GM12872 (cell line): ENCODE measurements around the gene STIM1.

ENCODE experiments used
- TF ChIP-seq, protein P1 (sequence below): IDR thresholded peaks from 3 replicates; pipeline ENCODE4 v1.5.1; 2011; ENCODE audit warnings: low read depth, mild to moderate bottlenecking, low read length, moderate library complexity; ENCODE audit not compliant: insufficient read depth

STIM1 gene

DNA sequence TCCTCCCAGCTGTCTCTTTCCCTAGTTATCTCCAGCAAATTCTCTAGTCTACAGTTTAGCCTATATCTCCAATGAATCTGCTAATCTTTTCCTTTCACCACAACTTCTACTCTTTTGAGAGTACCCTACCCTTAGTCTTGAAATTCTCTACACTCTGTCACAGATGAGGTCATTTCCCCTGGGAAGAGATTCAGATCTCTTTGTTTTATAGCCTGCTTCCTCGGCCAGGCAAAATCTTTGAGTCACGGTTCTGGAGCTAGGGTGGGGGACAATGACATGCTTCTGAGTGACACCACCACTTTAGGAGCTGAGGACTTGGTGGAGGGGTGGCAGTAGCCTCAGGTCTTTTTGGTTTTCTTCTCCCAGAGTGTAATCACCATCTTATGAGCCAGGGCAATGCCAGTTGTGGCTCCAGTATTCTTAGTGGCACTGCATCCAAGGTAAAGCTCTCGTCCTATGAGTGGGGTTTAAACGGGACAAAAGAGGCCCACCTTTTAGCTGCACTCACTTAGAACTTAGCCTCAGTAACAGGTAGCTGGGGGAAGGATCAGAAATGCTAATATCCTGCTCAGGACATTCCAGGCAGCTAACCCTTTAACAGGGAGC is 140.6 kb downstream of the STIM1 start:
- TF ChIP-seq, protein P1, sequence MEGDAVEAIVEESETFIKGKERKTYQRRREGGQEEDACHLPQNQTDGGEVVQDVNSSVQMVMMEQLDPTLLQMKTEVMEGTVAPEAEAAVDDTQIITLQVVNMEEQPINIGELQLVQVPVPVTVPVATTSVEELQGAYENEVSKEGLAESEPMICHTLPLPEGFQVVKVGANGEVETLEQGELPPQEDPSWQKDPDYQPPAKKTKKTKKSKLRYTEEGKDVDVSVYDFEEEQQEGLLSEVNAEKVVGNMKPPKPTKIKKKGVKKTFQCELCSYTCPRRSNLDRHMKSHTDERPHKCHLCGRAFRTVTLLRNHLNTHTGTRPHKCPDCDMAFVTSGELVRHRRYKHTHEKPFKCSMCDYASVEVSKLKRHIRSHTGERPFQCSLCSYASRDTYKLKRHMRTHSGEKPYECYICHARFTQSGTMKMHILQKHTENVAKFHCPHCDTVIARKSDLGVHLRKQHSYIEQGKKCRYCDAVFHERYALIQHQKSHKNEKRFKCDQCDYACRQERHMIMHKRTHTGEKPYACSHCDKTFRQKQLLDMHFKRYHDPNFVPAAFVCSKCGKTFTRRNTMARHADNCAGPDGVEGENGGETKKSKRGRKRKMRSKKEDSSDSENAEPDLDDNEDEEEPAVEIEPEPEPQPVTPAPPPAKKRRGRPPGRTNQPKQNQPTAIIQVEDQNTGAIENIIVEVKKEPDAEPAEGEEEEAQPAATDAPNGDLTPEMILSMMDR: no peak

DNA sequence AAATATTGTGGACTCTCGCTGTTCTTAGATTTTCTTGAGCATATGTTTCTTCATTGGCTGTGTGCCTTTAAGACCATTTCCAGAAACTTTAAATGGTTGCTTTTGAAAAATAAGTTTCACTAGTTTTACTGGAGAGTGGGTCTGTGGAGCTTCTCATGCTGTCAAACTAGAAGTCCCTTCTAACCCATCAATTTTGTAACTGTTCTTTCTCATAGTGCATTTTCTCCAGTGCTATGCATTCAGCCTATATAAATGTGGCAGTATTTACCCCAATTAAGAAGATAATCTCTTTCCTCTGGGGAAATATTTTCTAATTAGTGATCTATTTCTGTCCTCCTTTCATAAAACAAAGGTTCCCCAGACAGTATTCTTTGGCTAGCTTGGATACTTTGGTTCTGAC is 141.2 kb downstream of the STIM1 start:
- TF ChIP-seq, protein P1: no peak

DNA sequence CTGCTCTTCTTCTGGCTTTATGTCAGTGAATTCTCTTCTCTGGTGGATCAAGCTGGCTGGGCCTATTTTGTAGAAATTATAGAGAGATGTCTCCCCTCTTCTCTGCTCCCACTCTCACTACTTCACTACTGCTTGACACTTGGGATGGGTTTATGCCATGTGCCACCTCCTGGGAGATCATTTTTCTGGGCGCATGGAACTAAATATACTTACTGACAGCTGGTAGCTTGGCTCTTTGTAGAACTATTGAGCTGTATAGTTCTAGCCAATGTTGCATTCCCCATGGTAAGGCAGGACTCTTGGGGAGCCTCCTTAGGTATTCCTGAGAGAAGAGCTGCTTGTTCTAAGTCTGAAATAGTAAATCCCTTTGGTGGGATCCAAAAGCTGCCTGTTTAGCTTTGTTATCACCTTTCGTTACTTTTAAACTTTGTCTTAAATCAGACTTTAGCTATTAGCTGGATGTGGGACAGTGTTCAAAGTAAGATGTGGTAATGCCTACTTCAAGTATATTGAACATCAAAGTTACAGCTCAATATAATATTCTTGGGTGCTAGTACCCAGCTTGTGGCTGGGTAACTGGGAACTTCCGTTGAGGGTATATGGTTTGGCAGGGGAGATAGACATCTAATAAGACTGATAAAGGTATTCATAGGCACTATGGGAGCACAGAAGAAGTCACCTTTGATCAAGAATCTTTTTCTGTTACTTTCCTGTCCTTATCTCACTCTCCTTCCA is 151.6 kb downstream of the STIM1 start:
- TF ChIP-seq, protein P1: no peak

DNA sequence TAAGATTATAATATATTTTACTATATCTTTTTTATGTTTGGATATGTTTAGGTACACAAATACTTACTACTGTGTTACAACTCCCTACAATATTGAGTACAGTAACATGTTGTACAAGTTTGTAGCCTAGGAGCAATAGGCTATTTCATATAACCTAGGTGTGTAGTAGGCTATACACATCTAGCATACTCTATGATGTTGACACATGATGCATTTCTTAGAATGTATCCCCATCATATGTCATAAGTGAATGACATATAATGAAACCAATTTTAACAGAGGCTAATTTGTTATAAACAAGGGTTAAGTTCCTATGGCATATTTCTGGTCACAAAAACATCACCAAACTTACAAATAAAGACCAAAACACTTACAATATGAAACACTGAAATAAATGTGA is 152.7 kb downstream of the STIM1 start:
- TF ChIP-seq, protein P1: no peak

DNA sequence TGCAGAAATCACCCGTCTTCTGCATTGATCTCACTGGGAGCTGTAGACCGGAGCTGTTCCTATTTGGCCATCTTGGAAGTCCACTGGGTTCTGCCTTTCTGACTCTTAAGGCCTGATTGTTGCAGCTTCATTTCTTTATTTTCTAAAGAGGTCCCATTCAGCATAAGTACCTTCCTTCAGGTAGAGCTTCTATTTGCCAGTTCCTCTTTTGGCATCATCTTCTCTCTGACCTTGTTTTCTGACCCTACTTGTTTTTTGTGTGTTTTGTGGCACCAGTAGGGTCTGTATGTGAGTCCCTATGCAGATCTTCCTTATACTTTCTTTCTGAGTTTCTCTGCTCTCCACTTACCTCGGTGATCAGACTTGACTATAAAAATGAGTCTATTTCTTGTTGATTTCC is 161.7 kb downstream of the STIM1 start:
- TF ChIP-seq, protein P1: no peak

DNA sequence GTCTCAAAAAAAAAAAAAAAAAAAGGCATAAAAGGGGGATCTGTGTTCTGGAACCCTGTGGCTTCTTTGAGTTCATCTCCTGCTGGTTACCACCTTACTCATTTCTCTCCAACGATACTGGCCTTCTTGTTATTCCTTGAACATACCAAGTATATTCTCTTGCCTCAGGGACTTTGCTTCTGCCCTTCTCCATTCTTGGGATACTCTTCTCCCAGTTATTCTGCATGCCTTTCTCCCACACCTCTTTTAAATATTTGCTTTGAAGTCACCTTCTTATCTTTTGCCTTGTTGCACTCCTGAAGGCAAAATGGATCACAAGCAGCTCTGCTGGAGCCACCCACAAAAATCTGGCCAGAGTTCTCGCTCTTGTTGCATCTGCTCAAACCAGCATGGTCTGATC is 163.2 kb downstream of the STIM1 start:
- TF ChIP-seq, protein P1: no peak

DNA sequence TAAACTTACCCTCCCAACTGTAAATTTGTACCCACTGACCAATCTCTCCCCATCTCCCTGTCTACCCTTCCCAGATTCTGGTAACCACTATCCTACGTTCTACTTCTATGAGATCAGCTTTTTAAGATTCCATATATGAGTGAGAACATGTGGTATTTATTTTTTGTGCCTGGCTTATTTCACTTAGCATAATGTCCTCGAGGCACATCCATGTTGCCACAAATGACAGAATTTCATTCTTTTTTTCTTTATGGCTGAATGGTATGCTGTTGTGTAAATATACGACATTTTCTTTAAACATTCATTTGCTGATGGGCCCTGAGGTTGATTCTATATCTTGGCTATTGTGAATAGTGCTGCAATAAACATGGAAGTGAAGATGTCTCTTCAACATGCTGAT is 164.4 kb downstream of the STIM1 start:
- TF ChIP-seq, protein P1: no peak
